ENCODE results near the gene OTOP2. TPM values are rescaled to one million over a fixed set of nuclear protein-coding genes. Genes with fewer than 3 reads are reported as not detected.

The OTOP2 gene
- total and polyA plus RNA-seq, 2 of the 8 experiments (the other 6 are each of a cell fraction or from before 2014, with no cell fraction given) = 0.23 TPM; not detected in 1

- Histone ChIP-seq H3K4me2 (ENCODE audit: insufficient read depth in 1 of 2, low read depth in 2 of 2, low read length in 2 of 2) (no peak overlapping the region), H3K23me2 (ENCODE audit: low read depth, low read length) (no peaks in the 10 kb centered on the region), H2BK15ac (ENCODE audit: low read length) (no peak overlapping the region), H3K23ac (ENCODE audit: insufficient read length) (no peak overlapping the region), H3K56ac (replicated peaks; ENCODE audit: insufficient read length, low read depth, low read length) (no peak overlapping the region), H4K5ac (ENCODE audit: insufficient read length, low read depth, low read length) (no peak overlapping the region), H4K91ac (replicated peaks; ENCODE audit: insufficient read length, low read length) (no peak overlapping the region), H3K27me3 (replicated peaks in 1 of 4; ENCODE audit: control insufficient read depth in 3 of 4, extremely low read depth in 1 of 4, insufficient read depth in 3 of 4, low read length in 3 of 4) (peaks cover 0 to 4% (median under 1%) of the 10 kb centered on the region in 4 experiments; a peak in 4 of 7 replicates), H3K36me3 (ENCODE audit: control insufficient read depth in 2 of 4, insufficient read depth in 4 of 4, low read length in 3 of 4) (no peaks in the 10 kb centered on the region), H3K4me1 (replicated peaks in 1 of 4; ENCODE audit: control insufficient read depth in 3 of 4, insufficient read depth in 4 of 4, low read length in 3 of 4) (peaks cover 5 to 15% (median 13%) of the 10 kb centered on the region in 4 experiments), H2BK5ac (ENCODE audit: low read depth, low read length) (no peak overlapping the region), H2BK120ac (replicated peaks; ENCODE audit: low read depth, low read length) (no peak overlapping the region), H4K20me1 (replicated peaks in 1 of 2; ENCODE audit: control insufficient read depth in 1 of 2, insufficient read depth in 2 of 2, low read length in 2 of 2) (no peaks in the 10 kb centered on the region), H3K14ac (ENCODE audit: insufficient read length) (no peak overlapping the region), H3K18ac (ENCODE audit: extremely low read depth, low read length) (no peak overlapping the region), H3K4me3 (ENCODE audit: extremely low read depth in 1 of 4, insufficient read depth in 2 of 4, low read depth in 3 of 4, low read length in 4 of 4) (no peak overlapping the region), H3K79me2 (ENCODE audit: control insufficient read depth in 1 of 2, insufficient read depth in 2 of 2, low read length in 2 of 2) (no peaks in the 10 kb centered on the region), H3K27ac (ENCODE audit: low read depth, low read length) (no peak overlapping the region), H3K4ac (replicated peaks; ENCODE audit: insufficient read length, low read depth, low read length) (peak overlapping the region; percentile 9), H2AFZ (ENCODE audit: low read length) (no peak overlapping the region), H3K79me1 (ENCODE audit: low read depth, low read length) (no peaks in the 10 kb centered on the region), H4K8ac (ENCODE audit: extremely low read depth, insufficient read depth, low read length) (no peak overlapping the region), H3K9ac (replicated peaks in 1 of 4; ENCODE audit: extremely low read depth in 1 of 4, low read depth in 3 of 4, low read length in 3 of 4) (no peak overlapping the region), H2AK5ac (ENCODE audit: low read depth, low read length) (no peak overlapping the region), H3K9me3 (ENCODE audit: insufficient read depth in 2 of 2, low read depth in 1 of 2, low read length in 1 of 2) (peaks cover 0 to 7% of the 10 kb centered on the region in 2 experiments; a peak in 1 of 4 replicates), H2BK20ac (ENCODE audit: low read length) (no peak overlapping the region), H2BK12ac (ENCODE audit: low read depth, low read length) (peak overlapping the region; percentile 68; the same call in 1 of the 2 replicates)
- no peak for FAIRE-seq
- CTCF ChIA-PET (ENCODE audit: partially characterized antibody) = interaction anchor here (0.5 to 49.9 kb wide), 4 partner anchors 19 to 47 kb away, joined by 3 to 1072 read pairs (median 3); partner anchors contain the start of gene OTOP2
- 83% methylated on average over 7 of the region's 7 CpGs; no CpG with 5 or more reads in 1 of the 2 experiments for whole genome bisulfite sequencing, 2 experiments (ENCODE audit: extremely low coverage in 1 of 2, insufficient coverage in 1 of 2, insufficient read length in 1 of 2, insufficient replicate concordance in 2 of 2, low coverage in 1 of 2, low lambda C conversion rate in 2 of 2, missing lambda C conversion rate in 1 of 2)
- no peak for DNase-seq (ENCODE audit: low read depth in 1 of 2, low spot score in 2 of 2)
- TF ChIP-seq EGR1 (IDR thresholded peaks at IDR 0.05; ENCODE audit: borderline replicate concordance, low read depth, low read length) (no peak), KDM1A (IDR thresholded peaks at IDR 0.05; ENCODE audit: borderline replicate concordance, low read length) (peak; percentile 64; the same call in 1 of the 2 replicates), JUN (IDR thresholded peaks at IDR 0.05; ENCODE audit: low read depth, low read length) (no peak)
- POLR2A ChIA-PET (ENCODE audit: partially characterized antibody) = no interaction called here
Measured at GRCh38 chr17:74904687-74905409, 19.2 kb upstream of the OTOP2 start.
